SKM-1 (cell line): Measurements from ENCODE around the gene RWDD1.
"Not testable (repeated sequence)": the region's sequence is repeated elsewhere in the genome, so short reads cannot be mapped to it uniquely, and the experiment has no call there.

ENCODE experiments used
- DNase-seq: peaks from one replicate; lab custom pipeline; 2025; ENCODE audit not compliant: unreplicated experiment; lab: John Stamatoyannopoulos, UW

RWDD1 gene

GRCh38 chr6:116604868-116605267 lies 33.6 kb downstream of the RWDD1 start:
- not testable (repeated sequence) for DNase-seq

GRCh38 chr6:116605935-116606334 lies 34.6 kb downstream of the RWDD1 start:
- DNase-seq = no peak

- DNase-seq = no peak
These were observed 39.8 kb downstream of the RWDD1 start for GRCh38 chr6:116611056-116611455.

DNA sequence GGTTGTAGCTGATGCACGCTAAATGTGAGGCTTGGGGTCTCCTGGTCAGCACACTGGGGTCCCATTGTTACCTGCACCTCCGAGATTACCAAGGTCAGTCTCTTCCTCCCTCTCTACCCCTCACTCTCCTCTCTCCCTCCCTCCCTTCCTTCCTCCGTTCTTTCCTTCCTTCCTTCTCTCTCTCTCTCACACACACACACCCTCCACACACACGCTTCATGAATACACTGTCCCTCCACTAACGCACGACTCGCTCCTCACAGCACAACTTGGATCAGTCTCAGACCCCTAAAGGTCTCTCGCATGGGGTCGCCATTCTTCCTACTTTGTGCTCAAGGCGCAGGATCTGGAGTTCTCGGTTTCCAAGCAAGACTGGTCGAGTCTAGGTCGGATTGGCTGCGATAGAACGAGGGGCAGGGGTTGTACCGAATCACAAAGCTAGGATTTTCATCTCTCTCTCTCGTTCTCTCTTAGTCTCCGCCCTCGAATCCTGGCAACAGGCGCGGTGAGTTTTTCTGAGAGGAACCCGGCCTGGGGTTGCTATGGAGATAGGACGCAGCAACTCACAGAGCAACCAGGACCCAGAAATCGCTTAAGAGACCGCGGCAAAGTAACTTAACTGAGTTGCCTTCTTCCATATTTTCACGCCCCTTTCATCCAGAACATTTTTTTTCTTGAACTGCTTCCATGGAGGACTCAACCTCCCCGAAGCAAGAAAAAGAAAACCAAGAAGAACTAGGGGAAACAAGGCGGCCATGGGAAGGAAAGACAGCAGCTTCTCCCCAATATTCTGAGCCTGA lies 44.8 kb downstream of the RWDD1 start, which contains the start of gene RSPH4A:
RSPH4A (plus strand) TSS at position 543 of the 800 bp plus-strand sequence; CDS start at position 688, 145 bp downstream.
- DNase-seq = peak; percentile 79

GRCh38 chr6:116616737-116617053 lies 45.4 kb downstream of the RWDD1 start:
- DNase-seq = no peak

DNA sequence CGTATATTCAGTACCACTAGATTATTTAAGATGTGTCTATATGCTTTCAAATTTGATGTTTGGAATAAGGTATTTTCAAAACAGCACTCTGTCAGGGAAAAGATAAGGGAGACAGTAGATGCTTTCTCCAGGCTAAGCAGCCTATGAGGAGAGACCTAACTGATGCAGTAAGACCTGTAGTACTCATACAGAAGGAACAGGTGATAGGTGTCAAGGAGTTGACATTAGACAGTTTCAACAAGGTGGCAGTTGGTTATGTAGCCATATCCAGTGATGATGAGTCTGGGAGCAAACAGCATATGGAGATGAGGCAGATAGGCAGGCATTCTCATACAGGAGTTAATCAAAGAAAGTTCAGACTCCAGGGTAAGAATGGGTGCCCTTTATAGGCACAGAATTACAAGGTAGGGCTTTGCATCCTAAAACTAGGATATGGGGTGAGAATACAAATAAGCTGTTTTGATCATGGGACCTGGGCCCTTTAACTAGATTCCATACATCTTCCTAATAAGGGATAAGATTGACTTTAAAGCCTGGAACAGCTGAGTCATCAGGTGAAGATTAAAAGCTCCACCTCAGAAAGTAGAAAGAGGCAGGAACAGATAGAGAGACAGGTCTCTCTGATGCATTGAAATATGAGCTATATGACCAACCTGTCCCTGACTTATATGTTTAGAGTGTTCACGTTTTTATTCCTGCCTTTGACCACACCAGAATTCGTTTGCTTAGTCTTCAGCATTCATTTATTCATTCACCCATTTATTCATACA lies 52.9 kb downstream of the RWDD1 start:
- DNase-seq = no peak

GRCh38 chr6:116625872-116626271 lies 54.6 kb downstream of the RWDD1 start:
- DNase-seq = no peak

DNA sequence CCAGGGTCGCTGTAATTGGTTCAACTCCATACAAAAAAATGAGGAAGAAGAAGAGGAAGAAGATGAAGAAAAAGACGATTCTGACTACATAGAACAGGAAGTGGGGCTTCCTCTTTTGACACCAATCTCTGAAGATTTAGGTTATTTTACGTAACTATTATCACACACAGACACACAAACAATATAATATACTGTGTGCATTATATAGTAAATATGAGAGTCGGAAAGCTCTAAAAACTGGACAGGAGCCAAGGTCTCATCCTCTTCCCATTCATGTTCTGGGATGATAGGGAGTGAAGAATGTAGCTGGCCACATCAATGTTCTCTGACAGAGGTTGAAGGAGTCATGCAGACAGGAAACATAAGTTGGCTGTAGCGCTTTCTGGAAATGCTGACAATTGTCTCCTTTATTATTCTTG lies 58.3 kb downstream of the RWDD1 start:
- peak; percentile 89 for DNase-seq

DNA sequence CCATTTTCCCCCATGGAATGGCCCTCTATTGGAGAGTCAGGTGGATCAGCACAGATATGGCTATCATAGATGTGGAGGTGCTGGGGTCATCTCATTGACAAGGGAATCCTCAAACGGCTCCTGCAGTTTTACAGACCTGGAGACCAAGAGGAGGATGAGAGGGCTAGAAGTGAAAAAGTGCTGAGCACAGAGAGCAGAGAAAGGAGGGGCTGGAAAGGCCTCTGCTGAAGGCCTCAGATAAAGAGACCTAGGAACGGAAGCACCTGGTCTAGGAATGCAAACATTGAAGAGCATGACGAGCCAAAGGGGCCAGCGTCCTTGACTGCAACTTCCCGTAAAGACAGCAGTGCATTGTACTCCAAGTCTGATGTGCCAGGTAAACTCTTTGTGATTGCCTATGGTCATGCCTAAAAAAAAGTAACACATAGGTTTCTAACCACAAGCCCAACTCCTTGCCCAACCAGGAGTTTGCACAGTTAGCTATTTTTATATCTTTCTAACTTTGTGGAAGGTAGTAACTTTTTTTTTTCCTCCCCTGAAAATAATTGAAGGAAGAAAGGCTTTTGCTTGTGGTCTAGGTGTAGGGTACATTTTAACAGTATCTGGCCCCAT lies 60.2 kb downstream of the RWDD1 start:
- DNase-seq = peak; percentile 20

- DNase-seq = no peak
These were observed 62.4 kb downstream of the RWDD1 start for GRCh38 chr6:116633685-116634084.
